Ishikawa (cell line): Measurements from ENCODE around the gene MIS18BP1.

Experiments
- CEBPB ChIP-seq: IDR thresholded peaks from 2 replicates; pipeline ENCODE4 v1.6.1; 2012
- CREB1 ChIP-seq: IDR thresholded peaks from 2 replicates; pipeline ENCODE4 v1.6.1; 2012; ENCODE audit warnings: low read depth
- EGR1 ChIP-seq: IDR thresholded peaks from 2 replicates; pipeline ENCODE4 v1.6.1; 2012
- EP300 ChIP-seq: IDR thresholded peaks from 2 replicates; pipeline ENCODE4 v1.6.1; 2012; ENCODE audit warnings: borderline replicate concordance
- FOXM1 ChIP-seq: IDR thresholded peaks from 2 replicates; pipeline ENCODE4 v1.6.1; 2012; ENCODE audit warnings: low read depth, borderline replicate concordance
- NFIC ChIP-seq: IDR thresholded peaks from 2 replicates; pipeline ENCODE4 v1.6.1; 2012
- RAD21 ChIP-seq: IDR thresholded peaks from 2 replicates; pipeline ENCODE4 v1.6.1; 2012; ENCODE audit warnings: low read depth
- TAF1 ChIP-seq: IDR thresholded peaks from 2 replicates; pipeline ENCODE4 v1.6.1; 2012; ENCODE audit warnings: low read depth, mild to moderate bottlenecking
- TCF12 ChIP-seq: IDR thresholded peaks from 2 replicates; pipeline ENCODE4 v1.6.1; 2012; ENCODE audit warnings: low read depth
- TEAD4 ChIP-seq: IDR thresholded peaks from 2 replicates; pipeline ENCODE4 v1.6.1; 2012
- YY1 ChIP-seq: IDR thresholded peaks from 2 replicates; pipeline ENCODE4 v1.6.1; 2012; ENCODE audit warnings: low read depth
- TF ChIP-seq, protein P1 (sequence below): IDR thresholded peaks from 2 replicates; pipeline ENCODE4 v1.6.1; 2012
- TF ChIP-seq, protein P2 (sequence below): IDR thresholded peaks from 2 replicates; pipeline ENCODE4 v1.6.1; 2012; ENCODE audit warnings: low read depth, mild to moderate bottlenecking
- TF ChIP-seq, protein P3 (sequence below): IDR thresholded peaks from 2 replicates; pipeline ENCODE4 v1.6.1; 2012

DNA sequence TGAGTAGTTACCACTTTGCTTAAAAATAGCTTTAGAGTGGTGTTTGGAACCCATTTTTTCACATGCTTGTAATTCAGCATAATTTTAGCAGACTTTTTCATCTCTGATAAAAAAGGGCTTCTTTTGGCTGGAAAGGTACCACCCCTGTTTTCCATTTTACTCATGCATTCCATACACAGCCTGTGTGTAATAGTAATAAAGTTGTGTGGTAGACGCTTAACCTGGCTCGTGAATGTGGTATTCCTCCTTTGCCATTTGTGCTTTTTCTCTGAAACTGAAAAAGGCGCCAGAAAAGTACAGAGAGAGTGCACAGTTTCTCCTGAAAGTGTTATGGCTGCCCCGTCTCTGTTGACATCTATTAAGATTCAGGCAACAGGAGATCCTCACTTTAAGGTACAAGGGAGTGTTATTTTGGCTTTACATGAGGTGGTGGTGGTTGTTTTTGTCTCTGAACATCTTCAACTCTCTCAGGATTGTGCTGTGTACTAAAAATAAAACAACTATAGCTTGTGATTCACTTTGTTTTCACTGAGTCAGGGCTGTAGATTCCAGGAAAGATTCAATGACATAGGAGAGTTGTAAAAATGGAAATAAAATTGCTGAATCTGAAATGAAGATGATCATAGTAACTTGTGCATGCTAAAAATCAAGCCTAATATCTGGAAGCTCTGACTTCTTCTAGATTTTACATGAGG, 45.6 kb upstream of the MIS18BP1 start:
- TF ChIP-seq, protein P1, sequence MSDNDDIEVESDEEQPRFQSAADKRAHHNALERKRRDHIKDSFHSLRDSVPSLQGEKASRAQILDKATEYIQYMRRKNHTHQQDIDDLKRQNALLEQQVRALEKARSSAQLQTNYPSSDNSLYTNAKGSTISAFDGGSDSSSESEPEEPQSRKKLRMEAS: no peak
- TF ChIP-seq EP300 (no peak), RAD21 (no peak), CREB1 (no peak), CEBPB (no peak), YY1 (no peak), TAF1 (no peak), EGR1 (no peak), NFIC (no peak), FOXM1 (no peak), TEAD4 (no peak), TCF12 (no peak)
- TF ChIP-seq, protein P2, sequence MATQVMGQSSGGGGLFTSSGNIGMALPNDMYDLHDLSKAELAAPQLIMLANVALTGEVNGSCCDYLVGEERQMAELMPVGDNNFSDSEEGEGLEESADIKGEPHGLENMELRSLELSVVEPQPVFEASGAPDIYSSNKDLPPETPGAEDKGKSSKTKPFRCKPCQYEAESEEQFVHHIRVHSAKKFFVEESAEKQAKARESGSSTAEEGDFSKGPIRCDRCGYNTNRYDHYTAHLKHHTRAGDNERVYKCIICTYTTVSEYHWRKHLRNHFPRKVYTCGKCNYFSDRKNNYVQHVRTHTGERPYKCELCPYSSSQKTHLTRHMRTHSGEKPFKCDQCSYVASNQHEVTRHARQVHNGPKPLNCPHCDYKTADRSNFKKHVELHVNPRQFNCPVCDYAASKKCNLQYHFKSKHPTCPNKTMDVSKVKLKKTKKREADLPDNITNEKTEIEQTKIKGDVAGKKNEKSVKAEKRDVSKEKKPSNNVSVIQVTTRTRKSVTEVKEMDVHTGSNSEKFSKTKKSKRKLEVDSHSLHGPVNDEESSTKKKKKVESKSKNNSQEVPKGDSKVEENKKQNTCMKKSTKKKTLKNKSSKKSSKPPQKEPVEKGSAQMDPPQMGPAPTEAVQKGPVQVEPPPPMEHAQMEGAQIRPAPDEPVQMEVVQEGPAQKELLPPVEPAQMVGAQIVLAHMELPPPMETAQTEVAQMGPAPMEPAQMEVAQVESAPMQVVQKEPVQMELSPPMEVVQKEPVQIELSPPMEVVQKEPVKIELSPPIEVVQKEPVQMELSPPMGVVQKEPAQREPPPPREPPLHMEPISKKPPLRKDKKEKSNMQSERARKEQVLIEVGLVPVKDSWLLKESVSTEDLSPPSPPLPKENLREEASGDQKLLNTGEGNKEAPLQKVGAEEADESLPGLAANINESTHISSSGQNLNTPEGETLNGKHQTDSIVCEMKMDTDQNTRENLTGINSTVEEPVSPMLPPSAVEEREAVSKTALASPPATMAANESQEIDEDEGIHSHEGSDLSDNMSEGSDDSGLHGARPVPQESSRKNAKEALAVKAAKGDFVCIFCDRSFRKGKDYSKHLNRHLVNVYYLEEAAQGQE: no peak
- TF ChIP-seq, protein P3, sequence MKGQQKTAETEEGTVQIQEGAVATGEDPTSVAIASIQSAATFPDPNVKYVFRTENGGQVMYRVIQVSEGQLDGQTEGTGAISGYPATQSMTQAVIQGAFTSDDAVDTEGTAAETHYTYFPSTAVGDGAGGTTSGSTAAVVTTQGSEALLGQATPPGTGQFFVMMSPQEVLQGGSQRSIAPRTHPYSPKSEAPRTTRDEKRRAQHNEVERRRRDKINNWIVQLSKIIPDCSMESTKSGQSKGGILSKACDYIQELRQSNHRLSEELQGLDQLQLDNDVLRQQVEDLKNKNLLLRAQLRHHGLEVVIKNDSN: no peak
